ENCODE measurements around the gene HPS3.

The HPS3 gene

DNA sequence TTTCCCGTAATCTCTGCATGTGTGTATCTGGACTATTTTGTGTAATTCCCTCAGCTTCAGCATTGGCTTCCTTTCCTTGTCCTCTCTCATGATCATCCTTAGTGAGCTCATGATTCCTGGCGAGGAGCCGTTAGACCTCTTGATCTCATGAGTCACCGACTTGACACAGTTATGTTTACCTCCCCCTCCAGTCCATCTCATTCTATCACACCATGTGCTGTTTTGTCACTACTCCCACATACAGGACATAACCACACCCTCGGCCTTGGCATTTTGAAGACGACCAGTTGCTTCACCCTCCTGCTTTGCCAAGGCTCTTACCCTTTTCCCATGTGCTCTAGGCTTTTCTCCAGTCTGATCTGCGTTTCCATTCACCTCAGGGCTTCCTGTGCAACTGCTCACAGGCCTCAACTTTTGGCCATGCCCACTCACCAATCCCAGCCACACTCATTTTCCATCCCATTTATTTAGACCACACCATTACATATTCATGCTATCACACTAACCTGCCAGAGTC, 50.7 kb downstream of the HPS3 start (continued):
- TF ChIP-seq ZNF18 (tag by site-specific recombination; IDR thresholded peaks at IDR 0.05) (no peak), OVOL3 (tag by site-specific recombination; IDR thresholded peaks at IDR 0.05) (no peak), CTCF (tag by site-specific recombination; IDR thresholded peaks at IDR 0.05) (no peak), ZBTB21 (tag by site-specific recombination; IDR thresholded peaks at IDR 0.05) (peak; percentile 59), ZNF404 (tag by site-specific recombination; IDR thresholded peaks at IDR 0.05) (no peak), SP7 (tag by site-specific recombination; IDR thresholded peaks at IDR 0.05) (0 out of 2 replicates have a peak, but pooled peaks have one; percentile 17), ZBTB1 (tag by site-specific recombination; IDR thresholded peaks at IDR 0.05) (no peak), YY2 (tag by site-specific recombination; IDR thresholded peaks at IDR 0.05) (no peak), ZNF658 (tag by site-specific recombination; IDR thresholded peaks at IDR 0.05) (no peak), ZNF169 (tag by site-specific recombination; IDR thresholded peaks at IDR 0.05) (no peak), SP3 (tag by site-specific recombination; IDR thresholded peaks at IDR 0.05) (0 out of 2 replicates have a peak, but pooled peaks have one; percentile 16), ZNF473 (tag by site-specific recombination; IDR thresholded peaks at IDR 0.05) (no peak), ZFHX2 (tag by site-specific recombination; conservative IDR thresholded peaks at IDR 0.05) (peak; percentile 70), ZNF114 (tag by site-specific recombination; IDR thresholded peaks at IDR 0.05) (no peak), ZNF366 (tag by site-specific recombination; conservative IDR thresholded peaks at IDR 0.05) (peak; percentile 33; the same call in 1 of the 2 replicates), ZNF2 (tag by site-specific recombination; IDR thresholded peaks at IDR 0.05) (no peak), ZNF423 (tag by site-specific recombination; IDR thresholded peaks at IDR 0.05) (no peak), YY1 (tag by site-specific recombination; IDR thresholded peaks at IDR 0.05) (no peak), ZNF830 (tag by site-specific recombination; IDR thresholded peaks at IDR 0.05; ENCODE audit: low read depth) (no peak), ZNF660 (tag by site-specific recombination; IDR thresholded peaks at IDR 0.05) (no peak), SCRT2 (tag by site-specific recombination; IDR thresholded peaks at IDR 0.05) (peak; percentile 79), EGR2 (tag by site-specific recombination; IDR thresholded peaks at IDR 0.05; ENCODE audit: low read depth) (peak; percentile 38; the same call in 1 of the 2 replicates)
- TF ChIP-seq, protein P1, sequence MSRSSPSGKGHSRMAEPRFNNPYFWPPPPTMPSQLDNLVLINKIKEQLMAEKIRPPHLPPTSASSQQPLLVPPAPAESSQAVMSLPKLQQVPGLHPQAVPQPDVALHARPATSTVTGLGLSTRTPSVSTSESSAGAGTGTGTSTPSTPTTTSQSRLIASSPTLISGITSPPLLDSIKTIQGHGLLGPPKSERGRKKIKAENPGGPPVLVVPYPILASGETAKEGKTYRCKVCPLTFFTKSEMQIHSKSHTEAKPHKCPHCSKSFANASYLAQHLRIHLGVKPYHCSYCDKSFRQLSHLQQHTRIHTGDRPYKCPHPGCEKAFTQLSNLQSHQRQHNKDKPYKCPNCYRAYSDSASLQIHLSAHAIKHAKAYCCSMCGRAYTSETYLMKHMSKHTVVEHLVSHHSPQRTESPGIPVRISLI (tag by site-specific recombination; IDR thresholded peaks at IDR 0.05) = no peak
- TF ChIP-seq, protein P2, sequence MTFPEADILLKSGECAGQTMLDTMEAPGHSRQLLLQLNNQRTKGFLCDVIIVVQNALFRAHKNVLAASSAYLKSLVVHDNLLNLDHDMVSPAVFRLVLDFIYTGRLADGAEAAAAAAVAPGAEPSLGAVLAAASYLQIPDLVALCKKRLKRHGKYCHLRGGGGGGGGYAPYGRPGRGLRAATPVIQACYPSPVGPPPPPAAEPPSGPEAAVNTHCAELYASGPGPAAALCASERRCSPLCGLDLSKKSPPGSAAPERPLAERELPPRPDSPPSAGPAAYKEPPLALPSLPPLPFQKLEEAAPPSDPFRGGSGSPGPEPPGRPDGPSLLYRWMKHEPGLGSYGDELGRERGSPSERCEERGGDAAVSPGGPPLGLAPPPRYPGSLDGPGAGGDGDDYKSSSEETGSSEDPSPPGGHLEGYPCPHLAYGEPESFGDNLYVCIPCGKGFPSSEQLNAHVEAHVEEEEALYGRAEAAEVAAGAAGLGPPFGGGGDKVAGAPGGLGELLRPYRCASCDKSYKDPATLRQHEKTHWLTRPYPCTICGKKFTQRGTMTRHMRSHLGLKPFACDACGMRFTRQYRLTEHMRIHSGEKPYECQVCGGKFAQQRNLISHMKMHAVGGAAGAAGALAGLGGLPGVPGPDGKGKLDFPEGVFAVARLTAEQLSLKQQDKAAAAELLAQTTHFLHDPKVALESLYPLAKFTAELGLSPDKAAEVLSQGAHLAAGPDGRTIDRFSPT (tag by site-specific recombination; IDR thresholded peaks at IDR 0.05) = 0 out of 2 replicates have a peak, but pooled peaks have one; percentile 27
- TF ChIP-seq, protein P3, sequence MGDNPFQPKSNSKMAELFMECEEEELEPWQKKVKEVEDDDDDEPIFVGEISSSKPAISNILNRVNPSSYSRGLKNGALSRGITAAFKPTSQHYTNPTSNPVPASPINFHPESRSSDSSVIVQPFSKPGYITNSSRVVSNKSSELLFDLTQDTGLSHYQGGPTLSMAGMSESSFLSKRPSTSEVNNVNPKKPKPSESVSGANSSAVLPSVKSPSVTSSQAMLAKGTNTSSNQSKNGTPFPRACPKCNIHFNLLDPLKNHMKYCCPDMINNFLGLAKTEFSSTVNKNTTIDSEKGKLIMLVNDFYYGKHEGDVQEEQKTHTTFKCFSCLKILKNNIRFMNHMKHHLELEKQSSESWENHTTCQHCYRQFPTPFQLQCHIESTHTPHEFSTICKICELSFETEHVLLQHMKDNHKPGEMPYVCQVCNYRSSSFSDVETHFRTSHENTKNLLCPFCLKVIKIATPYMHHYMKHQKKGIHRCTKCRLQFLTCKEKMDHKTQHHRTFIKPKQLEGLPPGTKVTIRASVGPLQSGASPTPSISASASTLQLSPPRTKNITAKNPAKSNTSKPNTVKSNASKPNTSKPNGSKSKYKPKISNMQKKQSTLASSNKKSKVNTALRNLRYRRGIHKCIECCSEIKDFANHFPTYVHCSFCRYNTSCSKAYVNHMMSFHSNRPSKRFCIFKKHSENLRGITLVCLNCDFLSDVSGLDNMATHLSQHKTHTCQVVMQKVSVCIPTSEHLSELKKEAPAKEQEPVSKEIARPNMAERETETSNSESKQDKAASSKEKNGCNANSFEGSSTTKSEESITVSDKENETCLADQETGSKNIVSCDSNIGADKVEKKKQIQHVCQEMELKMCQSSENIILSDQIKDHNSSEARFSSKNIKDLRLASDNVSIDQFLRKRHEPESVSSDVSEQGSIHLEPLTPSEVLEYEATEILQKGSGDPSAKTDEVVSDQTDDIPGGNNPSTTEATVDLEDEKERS (tag by site-specific recombination; IDR thresholded peaks at IDR 0.05) = no peak
- TF ChIP-seq, protein P4, sequence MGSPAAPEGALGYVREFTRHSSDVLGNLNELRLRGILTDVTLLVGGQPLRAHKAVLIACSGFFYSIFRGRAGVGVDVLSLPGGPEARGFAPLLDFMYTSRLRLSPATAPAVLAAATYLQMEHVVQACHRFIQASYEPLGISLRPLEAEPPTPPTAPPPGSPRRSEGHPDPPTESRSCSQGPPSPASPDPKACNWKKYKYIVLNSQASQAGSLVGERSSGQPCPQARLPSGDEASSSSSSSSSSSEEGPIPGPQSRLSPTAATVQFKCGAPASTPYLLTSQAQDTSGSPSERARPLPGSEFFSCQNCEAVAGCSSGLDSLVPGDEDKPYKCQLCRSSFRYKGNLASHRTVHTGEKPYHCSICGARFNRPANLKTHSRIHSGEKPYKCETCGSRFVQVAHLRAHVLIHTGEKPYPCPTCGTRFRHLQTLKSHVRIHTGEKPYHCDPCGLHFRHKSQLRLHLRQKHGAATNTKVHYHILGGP (tag by site-specific recombination; IDR thresholded peaks at IDR 0.05) = no peak
- TF ChIP-seq, protein P5, sequence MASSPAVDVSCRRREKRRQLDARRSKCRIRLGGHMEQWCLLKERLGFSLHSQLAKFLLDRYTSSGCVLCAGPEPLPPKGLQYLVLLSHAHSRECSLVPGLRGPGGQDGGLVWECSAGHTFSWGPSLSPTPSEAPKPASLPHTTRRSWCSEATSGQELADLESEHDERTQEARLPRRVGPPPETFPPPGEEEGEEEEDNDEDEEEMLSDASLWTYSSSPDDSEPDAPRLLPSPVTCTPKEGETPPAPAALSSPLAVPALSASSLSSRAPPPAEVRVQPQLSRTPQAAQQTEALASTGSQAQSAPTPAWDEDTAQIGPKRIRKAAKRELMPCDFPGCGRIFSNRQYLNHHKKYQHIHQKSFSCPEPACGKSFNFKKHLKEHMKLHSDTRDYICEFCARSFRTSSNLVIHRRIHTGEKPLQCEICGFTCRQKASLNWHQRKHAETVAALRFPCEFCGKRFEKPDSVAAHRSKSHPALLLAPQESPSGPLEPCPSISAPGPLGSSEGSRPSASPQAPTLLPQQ (tag by site-specific recombination; IDR thresholded peaks at IDR 0.05) = 0 out of 2 replicates have a peak, but pooled peaks have one; percentile 41
